Body of pancreas (tissue), 4 donors: Measurements from ENCODE around the gene SYNE3. TPM values are rescaled to one million over a fixed set of nuclear protein-coding genes. Genes with fewer than 3 reads are reported as not detected.

Experiments used
- ATAC-seq: fragments of 150-250 bp; one replicate; pipeline ENCODE4 v1.9.1; 2016
- DNase-seq, 4 donors: peaks; one replicate each; pipeline ENCODE4 v3.0.0-alpha.2; 2019
- H3K27ac ChIP-seq, 4 donors: fragments of 200-600 bp; sonication (generic); 1 replicate in 3 of 4; 2 replicates in 1 of 4; pipeline versions ENCODE4 v1.5.1 to v1.6.1; 2016 to 2019; ENCODE audit warnings: mild to moderate bottlenecking in 1 of 4, mixed read lengths in 1 of 4, moderate library complexity in 1 of 4
- H3K27me3 ChIP-seq, 2 donors: fragments of 200-600 bp; sonication (generic); one replicate each; pipeline ENCODE4 v1.6.0; 2016; ENCODE audit warnings: mild to moderate bottlenecking in 1 of 2
- H3K36me3 ChIP-seq, 2 donors: fragments of 200-600 bp; sonication (generic); replicated peaks in 1 of 2; 2 replicates each; pipeline ENCODE4 v1.5.1; 2016; ENCODE audit warnings: low read depth in 2 of 2; ENCODE audit not compliant: insufficient read depth in 1 of 2
- H3K4me1 ChIP-seq: fragments of 200-600 bp; sonication (generic); one replicate; pipeline ENCODE4 v1.6.0; 2016
- H3K4me3 ChIP-seq, 2 donors: fragments of 200-600 bp; sonication (generic); 1 replicate in 1 of 2; 2 replicates in 1 of 2; pipeline ENCODE4 v1.5.1; 2016 to 2019
- H3K9me3 ChIP-seq, 3 donors: fragments of 200-600 bp; sonication (generic); 1 replicate in 2 of 3; 2 replicates in 1 of 3; pipeline ENCODE4 v1.5.1; 2016
- POLR2A ChIP-seq, 3 donors: fragments of 450-650 bp; IDR thresholded peaks; one replicate each; pipeline ENCODE4 v1.6.1; 2016; ENCODE audit warnings: antibody characterized with exemption in 3 of 3, mild to moderate bottlenecking in 2 of 3
- WGBS, 2 donors: methylation state at CpG; one replicate each; pipeline ENCODE4 v1.1.5; 2017; 5-methylcytosine and 5-hydroxymethylcytosine counted together
- intact Hi-C: fragments of 100-400 bp; cut with DNase I; formaldehyde crosslinking; loops from one replicate; pipeline ENCODE4 v1.15.1; 2023
- total RNA-seq, 2 donors: library from RNA; depleted of rRNA; stranded (reverse); fragments of >200 nt; gene quantifications; one replicate each; pipeline ENCODE4 v1.1.0, GENCODE V29; 2016
- TF ChIP-seq, protein P1 (sequence below), 7 experiments: fragments of 450-650 bp in 4 of 7; fragments of 200-600 bp in 3 of 7; sonication (generic) in 3 of 7; IDR thresholded peaks; one replicate each; pipeline ENCODE4 v1.5.1; 2016 to 2019; ENCODE audit warnings: antibody characterized with exemption in 7 of 7

Gene SYNE3
- total RNA-seq, 2 donors from 2014 or later, result 7.0 to 7.3 TPM

DNA sequence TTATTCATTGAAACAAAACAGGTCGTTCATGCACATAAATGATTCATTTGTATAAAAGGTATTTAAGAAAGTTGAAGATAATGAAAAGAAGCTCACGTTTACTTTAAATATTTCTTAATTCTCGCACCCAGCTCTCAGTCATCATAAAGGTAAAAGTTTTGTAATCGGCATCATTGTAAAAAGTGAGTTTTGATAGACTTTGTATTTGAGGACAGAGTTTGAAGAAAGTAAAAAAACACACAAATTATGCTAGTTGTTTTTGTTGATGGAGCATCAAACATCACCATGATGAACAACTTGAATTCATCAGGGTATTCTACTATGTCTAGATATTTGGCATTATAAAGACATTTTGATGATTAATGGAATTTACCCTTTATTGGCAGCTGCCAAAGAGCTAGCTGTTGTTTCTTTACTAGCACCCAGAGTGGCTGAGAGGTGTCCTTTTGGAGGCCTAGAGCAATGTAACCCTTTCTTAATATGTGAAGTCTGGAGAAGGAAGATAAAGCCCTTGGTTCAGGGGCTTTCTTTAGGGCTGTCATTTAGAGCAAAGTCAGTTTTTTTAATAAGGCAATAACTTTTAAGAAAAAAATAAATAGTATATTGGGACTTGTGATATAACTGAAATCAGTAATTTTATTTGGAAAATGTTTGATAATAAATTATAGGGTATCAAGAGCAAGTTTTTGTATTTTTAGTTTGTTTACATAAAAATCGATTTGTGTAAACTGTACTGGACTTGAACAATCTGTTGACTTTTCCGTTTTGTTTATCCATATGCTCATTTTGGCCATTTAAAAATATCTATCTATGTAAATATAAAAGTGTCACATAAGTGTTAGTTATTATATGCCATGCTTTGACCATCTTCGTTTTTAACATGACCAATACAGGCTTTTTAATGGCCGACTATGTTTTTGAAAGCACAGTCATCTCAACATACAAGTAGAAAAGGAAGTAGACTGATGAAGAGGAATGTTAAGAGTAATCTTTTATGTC lies 25.8 kb upstream of the SYNE3 start:
- Histone ChIP-seq H3K36me3 (no peaks in the 10 kb centered on the region), H3K9me3 (no peaks in the 10 kb centered on the region), H3K27me3 (no peaks in the 10 kb centered on the region), H3K4me1 (peaks cover 37% of the 10 kb centered on the region), H3K4me3 (no peak overlapping the region), H3K27ac (no peak overlapping the region)
- intact Hi-C loops, result no loop called here
- TF ChIP-seq POLR2A (IDR thresholded peaks at IDR 0.05), result no peak
- TF ChIP-seq, protein P1, sequence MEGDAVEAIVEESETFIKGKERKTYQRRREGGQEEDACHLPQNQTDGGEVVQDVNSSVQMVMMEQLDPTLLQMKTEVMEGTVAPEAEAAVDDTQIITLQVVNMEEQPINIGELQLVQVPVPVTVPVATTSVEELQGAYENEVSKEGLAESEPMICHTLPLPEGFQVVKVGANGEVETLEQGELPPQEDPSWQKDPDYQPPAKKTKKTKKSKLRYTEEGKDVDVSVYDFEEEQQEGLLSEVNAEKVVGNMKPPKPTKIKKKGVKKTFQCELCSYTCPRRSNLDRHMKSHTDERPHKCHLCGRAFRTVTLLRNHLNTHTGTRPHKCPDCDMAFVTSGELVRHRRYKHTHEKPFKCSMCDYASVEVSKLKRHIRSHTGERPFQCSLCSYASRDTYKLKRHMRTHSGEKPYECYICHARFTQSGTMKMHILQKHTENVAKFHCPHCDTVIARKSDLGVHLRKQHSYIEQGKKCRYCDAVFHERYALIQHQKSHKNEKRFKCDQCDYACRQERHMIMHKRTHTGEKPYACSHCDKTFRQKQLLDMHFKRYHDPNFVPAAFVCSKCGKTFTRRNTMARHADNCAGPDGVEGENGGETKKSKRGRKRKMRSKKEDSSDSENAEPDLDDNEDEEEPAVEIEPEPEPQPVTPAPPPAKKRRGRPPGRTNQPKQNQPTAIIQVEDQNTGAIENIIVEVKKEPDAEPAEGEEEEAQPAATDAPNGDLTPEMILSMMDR (IDR thresholded peaks at IDR 0.05), result no peak
- no peak for DNase-seq
- WGBS, 2 donors, result 57 to 60% methylated on average over 8 of the region's 8 CpGs
- no peak for ATAC-seq

DNA sequence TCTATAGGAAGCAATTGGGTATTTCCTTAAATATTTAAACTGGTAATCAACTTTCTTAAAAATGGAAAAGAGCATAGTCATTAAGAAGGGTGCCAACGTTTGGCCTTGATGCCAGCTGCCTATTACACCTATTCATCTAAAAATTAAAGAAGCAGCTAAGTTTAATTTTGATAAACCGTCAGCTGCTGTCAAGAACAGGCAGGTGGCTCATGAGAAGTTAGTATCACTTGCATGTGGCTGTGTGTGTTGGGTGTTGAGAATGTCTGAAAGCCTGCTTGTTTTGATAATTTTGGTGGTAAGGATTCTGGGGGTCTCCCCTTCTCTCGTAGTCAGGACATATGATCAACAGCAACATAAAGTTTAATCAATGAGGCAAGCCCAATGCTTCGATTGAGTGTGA lies 24.9 kb upstream of the SYNE3 start:
- Histone ChIP-seq H3K4me3 (no peak overlapping the region), H3K9me3 (no peaks in the 10 kb centered on the region), H3K27me3 (no peaks in the 10 kb centered on the region), H3K36me3 (no peaks in the 10 kb centered on the region), H3K4me1 (peaks cover 46% of the 10 kb centered on the region), H3K27ac (no peak overlapping the region)
- no peak for TF ChIP-seq POLR2A (IDR thresholded peaks at IDR 0.05)
- TF ChIP-seq, protein P1 (IDR thresholded peaks at IDR 0.05), result no peak
- DNase-seq, result no peak
- 41 to 59% methylated on average over 4 of the region's 4 CpGs for WGBS, 2 donors
- intact Hi-C loops, result no loop called here
- no peak for ATAC-seq

DNA sequence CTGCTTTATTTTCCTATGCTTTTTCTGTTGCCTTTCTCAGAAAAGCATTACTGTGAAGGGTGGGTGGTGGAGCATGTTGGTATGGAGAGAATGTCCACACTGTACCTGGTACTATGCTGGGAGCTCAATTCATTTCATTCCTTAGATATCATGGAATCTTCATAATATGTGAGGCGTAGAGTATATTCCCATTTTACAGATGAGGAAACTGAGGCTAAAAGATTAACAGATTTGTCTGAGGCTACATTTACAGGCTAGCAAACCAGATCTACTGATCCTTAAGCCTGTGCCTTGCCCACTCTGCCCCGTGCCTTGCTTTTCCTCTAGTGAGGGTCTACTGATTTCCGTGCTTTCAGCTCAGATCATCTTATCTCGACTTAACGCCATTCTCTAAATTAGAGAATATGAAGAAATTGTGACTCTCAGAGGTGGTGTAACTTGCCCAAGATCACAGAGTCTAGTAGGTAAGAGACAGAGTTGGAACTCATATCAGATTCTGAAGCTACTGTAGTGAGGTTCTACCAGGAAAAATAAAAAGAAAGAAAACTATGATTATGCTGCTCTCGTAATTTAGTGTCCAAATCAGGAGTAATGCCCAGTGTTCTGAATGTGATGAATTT lies 23.9 kb upstream of the SYNE3 start:
- H3K4me3 ChIP-seq, result no peak overlapping the region
- 83 to 92% methylated on average over 6 of the region's 6 CpGs for WGBS, 2 donors
- no peaks in the 10 kb centered on the region for H3K36me3 ChIP-seq
- no peak for TF ChIP-seq POLR2A (IDR thresholded peaks at IDR 0.05)
- TF ChIP-seq, protein P1 (IDR thresholded peaks at IDR 0.05), result no peak
- no peak for ATAC-seq
- peaks cover 53% of the 10 kb centered on the region for H3K4me1 ChIP-seq
- no peak overlapping the region for H3K27ac ChIP-seq
- no peaks in the 10 kb centered on the region for H3K9me3 ChIP-seq
- DNase-seq, result no peak
- intact Hi-C loops, result no loop called here
- H3K27me3 ChIP-seq, result no peaks in the 10 kb centered on the region

DNA sequence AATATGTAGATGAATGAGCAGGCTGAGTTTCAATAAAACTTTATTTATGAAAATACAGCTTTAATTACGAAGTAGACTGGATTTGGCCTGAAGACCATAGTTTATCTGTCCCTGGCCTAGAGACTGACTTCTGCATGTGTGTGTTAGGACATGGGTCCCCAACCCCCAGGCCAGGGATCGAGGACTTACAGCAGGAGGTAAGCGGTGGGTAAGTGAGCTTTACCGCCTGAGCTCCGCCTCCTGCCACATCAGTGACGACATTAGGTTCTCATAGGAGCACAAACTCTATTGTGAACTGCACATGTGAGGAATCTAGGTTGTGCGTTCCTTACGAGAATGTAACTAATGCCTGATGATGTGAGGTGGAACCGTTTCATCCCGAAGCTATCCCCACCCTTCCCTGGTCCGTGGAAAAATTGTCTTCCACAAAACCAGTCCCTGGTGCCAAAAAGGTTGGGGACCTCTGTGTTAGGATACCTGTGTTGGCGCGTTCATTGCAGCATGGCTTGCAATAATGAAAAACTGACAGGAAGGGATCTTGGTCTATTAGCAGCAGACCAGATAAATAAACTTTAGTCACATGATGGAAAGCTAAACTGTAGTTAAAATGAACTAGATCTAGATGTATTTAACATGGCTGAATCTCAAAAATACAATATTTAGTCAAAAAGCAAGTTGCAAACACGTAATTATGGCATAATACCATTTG lies 22.5 kb upstream of the SYNE3 start:
- DNase-seq (no peak), ATAC-seq (no peak)
- 88 to 89% methylated on average over 14 of the region's 14 CpGs for WGBS, 2 donors
- H3K4me1 ChIP-seq, result peaks cover 53% of the 10 kb centered on the region
- no peak overlapping the region for H3K4me3 ChIP-seq
- no peaks in the 10 kb centered on the region for H3K27me3 ChIP-seq
- no peak overlapping the region for H3K27ac ChIP-seq
- H3K9me3 ChIP-seq, result no peaks in the 10 kb centered on the region
- no peaks in the 10 kb centered on the region for H3K36me3 ChIP-seq
- intact Hi-C loops, result no loop called here
- no peak for TF ChIP-seq POLR2A (IDR thresholded peaks at IDR 0.05)
- TF ChIP-seq, protein P1 (IDR thresholded peaks at IDR 0.05), result no peak
